Activated naive CD4-positive, alpha-beta T cell treated with anti-CD3 and anti-CD28 coated beads, Interleukin-2, amount 50 U/mL, for 24 hours (primary cell): ENCODE results near the gene FGFRL1.
A peak's percentile ranks its signal among the peaks of the same experiment; 100 is the strongest.

Source experiments
- H3K27ac Mint-ChIP-seq: one replicate; pipeline ENCODE4 v1.8.0; 2021; ENCODE audit warnings: mild to moderate bottlenecking, mixed read lengths
- H3K27me3 Mint-ChIP-seq: one replicate; pipeline ENCODE4 v1.8.0; 2021; ENCODE audit warnings: mixed read lengths
- H3K36me3 Mint-ChIP-seq: one replicate; pipeline ENCODE4 v1.8.0; 2021; ENCODE audit warnings: mixed read lengths
- H3K4me1 Mint-ChIP-seq: one replicate; pipeline ENCODE4 v1.8.0; 2021; ENCODE audit warnings: mixed read lengths
- H3K4me3 Mint-ChIP-seq: one replicate; pipeline ENCODE4 v1.8.0; 2021; ENCODE audit warnings: mild to moderate bottlenecking, mixed read lengths
- H3K9me3 Mint-ChIP-seq: one replicate; pipeline ENCODE4 v1.8.0; 2021; ENCODE audit warnings: mixed read lengths

Gene FGFRL1

DNA sequence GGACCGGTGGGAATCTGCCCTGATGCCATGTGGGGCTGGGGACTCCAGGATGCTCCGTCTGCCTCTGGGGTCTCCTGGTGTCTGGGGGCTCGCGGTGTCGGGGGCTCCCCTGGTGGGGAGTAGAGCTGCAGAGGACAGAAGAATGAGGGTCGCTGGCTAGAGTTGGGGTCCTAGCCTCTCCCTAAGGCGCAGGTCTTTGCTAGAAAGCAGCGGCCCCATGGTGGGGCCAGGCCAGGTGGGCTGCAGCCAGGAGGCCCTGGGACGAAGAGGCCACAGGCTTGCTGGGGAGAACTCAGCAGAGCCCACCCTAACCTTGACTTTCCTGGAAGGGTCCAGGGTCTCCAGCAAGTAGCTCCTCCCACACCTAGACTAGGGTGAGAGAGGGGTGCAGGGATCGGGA lies 21.4 kb downstream of the FGFRL1 start:
- H3K27me3 Mint-ChIP-seq: no peaks in the 10 kb centered on the region
- no peaks in the 10 kb centered on the region for H3K4me1 Mint-ChIP-seq
- no peaks in the 10 kb centered on the region for H3K9me3 Mint-ChIP-seq
- H3K27ac Mint-ChIP-seq: no peak overlapping the region
- no peak overlapping the region for H3K4me3 Mint-ChIP-seq
- no peaks in the 10 kb centered on the region for H3K36me3 Mint-ChIP-seq

- Mint-ChIP-seq H3K4me1 (no peaks in the 10 kb centered on the region), H3K27ac (no peak overlapping the region), H3K36me3 (no peaks in the 10 kb centered on the region), H3K9me3 (no peaks in the 10 kb centered on the region), H3K27me3 (no peaks in the 10 kb centered on the region), H3K4me3 (no peak overlapping the region)
These were observed 22.6 kb downstream of the FGFRL1 start for GRCh38 chr4:1033840-1034551.

- Mint-ChIP-seq H3K36me3 (no peaks in the 10 kb centered on the region), H3K9me3 (no peaks in the 10 kb centered on the region), H3K4me3 (no peak overlapping the region), H3K27ac (no peak overlapping the region), H3K27me3 (no peaks in the 10 kb centered on the region), H3K4me1 (no peaks in the 10 kb centered on the region)
These were observed 24.1 kb downstream of the FGFRL1 start for GRCh38 chr4:1035510-1035909.

DNA sequence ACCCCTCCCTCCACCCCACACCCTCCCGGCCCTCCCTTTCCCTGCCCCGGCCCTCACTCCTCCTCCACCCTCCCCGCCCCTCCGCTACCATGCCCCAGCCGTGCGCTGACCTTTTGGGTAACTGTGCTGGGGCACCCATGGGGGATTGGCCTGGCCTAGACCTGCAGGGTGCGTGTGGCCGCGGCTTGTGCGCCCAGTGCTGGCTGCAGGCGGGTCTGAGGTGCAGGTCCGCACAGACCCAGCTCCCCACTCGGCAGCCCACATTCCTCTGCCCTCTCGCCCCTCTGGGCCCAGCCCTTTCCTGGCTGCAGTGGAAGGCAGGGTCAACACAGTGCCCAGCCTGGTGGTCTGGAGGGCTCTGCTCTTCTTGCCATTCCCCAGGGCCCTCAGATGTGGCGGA lies 24.7 kb downstream of the FGFRL1 start:
- no peaks in the 10 kb centered on the region for H3K9me3 Mint-ChIP-seq
- H3K27me3 Mint-ChIP-seq: no peaks in the 10 kb centered on the region
- H3K4me3 Mint-ChIP-seq: no peak overlapping the region
- no peak overlapping the region for H3K27ac Mint-ChIP-seq
- no peaks in the 10 kb centered on the region for H3K4me1 Mint-ChIP-seq
- no peaks in the 10 kb centered on the region for H3K36me3 Mint-ChIP-seq

GRCh38 chr4:1036976-1037810 lies 25.8 kb downstream of the FGFRL1 start:
- no peaks in the 10 kb centered on the region for H3K36me3 Mint-ChIP-seq
- H3K27ac Mint-ChIP-seq: no peak overlapping the region
- H3K27me3 Mint-ChIP-seq: no peaks in the 10 kb centered on the region
- no peak overlapping the region for H3K4me3 Mint-ChIP-seq
- H3K4me1 Mint-ChIP-seq: no peaks in the 10 kb centered on the region
- H3K9me3 Mint-ChIP-seq: no peaks in the 10 kb centered on the region

DNA sequence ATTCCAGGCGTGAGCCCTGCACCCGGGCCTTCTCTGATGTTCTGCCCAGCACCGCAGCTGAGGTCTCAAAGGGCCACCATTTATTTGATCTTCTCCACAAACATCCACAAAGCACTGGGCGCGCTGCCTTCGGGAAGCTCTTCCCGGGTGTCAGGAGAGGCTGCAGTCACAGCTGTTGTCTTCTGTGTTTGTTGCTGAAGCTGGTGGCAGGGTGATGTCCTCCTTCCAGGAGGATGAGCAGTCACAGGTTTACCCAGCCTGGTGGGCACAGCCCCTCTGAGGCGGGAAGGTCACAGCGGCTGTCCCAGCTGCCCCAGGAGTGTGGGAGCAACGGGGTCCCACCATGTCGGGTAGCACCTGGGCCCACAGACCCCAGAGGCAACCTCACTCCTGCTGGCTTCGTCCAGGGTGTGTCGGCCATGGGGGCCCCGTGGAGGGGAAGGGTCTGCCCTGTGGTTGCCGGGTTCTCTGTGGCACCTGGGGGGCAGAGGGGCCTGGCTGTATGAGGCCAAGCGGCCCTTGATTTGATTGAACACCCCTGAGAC lies 27.6 kb downstream of the FGFRL1 start:
- Mint-ChIP-seq H3K27ac (no peak overlapping the region), H3K36me3 (no peaks in the 10 kb centered on the region), H3K4me1 (peaks cover 4% of the 10 kb centered on the region), H3K9me3 (no peaks in the 10 kb centered on the region), H3K4me3 (no peak overlapping the region), H3K27me3 (peaks cover 3% of the 10 kb centered on the region)

- peaks cover 4% of the 10 kb centered on the region for H3K4me1 Mint-ChIP-seq
- no peak overlapping the region for H3K4me3 Mint-ChIP-seq
- H3K9me3 Mint-ChIP-seq: no peaks in the 10 kb centered on the region
- no peak overlapping the region for H3K27ac Mint-ChIP-seq
- peaks cover 4% of the 10 kb centered on the region for H3K27me3 Mint-ChIP-seq
- no peaks in the 10 kb centered on the region for H3K36me3 Mint-ChIP-seq
These were observed 28.3 kb downstream of the FGFRL1 start for GRCh38 chr4:1039493-1040343.

DNA sequence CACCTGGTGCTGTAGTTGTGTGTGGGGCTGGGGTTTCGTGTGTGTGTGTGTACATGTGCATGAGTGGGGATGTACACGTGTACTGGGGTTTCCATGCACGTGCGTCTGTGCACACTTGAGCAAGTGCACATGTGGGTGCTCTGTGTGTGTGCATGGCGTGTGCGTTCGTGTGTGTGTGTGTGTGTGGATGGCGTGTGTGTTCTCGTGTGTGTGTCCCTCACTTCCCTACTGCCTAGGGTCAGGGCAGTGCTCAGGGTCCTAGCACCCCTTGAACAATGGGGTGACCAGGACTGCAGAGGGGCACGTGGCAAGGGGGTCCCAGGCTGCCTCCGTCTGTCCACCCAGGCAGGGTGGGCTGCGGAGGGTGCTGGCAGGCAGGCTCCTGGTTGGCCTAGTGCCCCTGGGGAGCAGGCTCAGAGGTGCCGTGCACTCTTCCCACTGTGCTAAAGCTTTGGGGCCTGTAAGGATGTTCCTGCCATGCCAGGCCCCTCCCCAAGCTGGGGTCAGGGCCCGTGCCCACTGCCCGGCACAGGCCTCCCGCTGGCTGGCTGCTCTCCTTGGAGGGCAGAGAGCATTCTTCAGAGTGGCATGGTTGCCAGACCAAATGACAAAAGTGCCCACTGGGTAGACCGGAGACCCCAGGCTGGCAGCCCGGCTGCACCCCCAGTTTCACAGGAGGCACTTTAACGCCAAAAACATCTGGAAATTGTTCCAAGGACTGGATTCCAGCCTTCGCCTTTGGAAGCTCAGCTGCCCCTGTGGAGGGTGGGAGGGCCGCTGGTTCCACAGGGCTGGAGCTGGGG lies 29.1 kb downstream of the FGFRL1 start:
- Mint-ChIP-seq H3K4me3 (no peak overlapping the region), H3K36me3 (no peaks in the 10 kb centered on the region), H3K9me3 (no peaks in the 10 kb centered on the region), H3K27me3 (peaks cover 6% of the 10 kb centered on the region), H3K27ac (no peak overlapping the region), H3K4me1 (peaks cover 4% of the 10 kb centered on the region)

DNA sequence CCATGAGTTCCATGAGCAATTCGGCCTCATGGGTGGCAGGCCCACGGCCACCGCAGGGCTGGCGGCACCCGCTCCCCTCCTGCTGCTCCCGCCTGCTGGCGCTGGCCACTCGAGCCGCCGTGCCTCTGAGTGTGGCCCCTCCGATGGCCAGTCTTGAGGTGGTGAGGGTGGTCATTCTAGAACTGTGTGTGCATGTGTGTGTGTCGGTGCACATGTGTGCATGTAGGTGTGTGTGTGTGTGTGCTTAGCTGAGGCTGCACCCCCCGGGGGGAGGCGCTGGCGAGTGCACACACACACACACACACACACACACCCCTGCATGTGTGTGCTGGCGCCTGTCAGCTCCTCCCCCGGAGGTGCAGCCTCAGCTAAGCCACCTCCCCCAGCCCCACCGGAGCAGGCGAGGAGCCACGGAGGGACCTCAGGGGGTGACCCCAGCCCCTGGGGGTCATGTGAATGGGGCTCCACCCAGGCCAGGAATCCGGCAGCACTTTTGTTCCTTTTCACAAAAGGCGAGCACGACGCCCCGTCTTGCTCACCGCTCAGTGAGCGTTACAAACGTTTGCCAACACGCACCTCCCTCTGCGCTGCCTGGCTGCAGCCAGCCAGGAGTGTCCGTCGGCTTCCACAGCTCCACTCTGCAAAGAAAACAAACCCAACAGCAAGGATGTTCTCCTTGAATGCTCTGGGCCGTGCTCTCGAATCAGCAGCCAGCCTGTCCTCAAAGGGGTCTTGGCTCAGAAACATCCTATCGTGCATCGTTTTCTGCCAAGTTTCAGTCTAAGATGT lies 29.9 kb downstream of the FGFRL1 start:
- peaks cover 6% of the 10 kb centered on the region for H3K27me3 Mint-ChIP-seq
- no peak overlapping the region for H3K27ac Mint-ChIP-seq
- no peaks in the 10 kb centered on the region for H3K9me3 Mint-ChIP-seq
- H3K4me1 Mint-ChIP-seq: peaks cover 4% of the 10 kb centered on the region
- H3K36me3 Mint-ChIP-seq: no peaks in the 10 kb centered on the region
- no peak overlapping the region for H3K4me3 Mint-ChIP-seq

DNA sequence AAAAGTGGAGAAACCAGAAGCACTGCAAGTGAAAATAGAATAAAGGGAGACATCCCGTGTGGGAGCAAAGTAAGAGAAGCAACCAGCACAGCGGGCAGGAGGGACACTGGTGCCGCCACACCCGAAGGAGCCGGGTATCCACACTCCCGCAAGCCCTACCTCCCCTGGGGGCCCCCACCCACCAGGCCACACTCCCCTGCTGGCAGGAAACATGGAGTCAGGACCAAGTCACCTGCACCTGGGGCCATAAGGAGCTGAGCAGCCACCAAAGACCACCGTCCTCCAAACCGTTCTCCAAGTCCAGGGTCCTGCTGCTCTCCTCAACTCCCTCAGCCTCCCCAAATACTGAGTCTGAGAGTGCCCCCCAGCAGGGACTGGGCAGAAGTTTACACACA lies 30.5 kb downstream of the FGFRL1 start:
- Mint-ChIP-seq H3K4me3 (no peak overlapping the region), H3K4me1 (peaks cover 8% of the 10 kb centered on the region), H3K27ac (no peak overlapping the region), H3K9me3 (no peaks in the 10 kb centered on the region), H3K36me3 (no peaks in the 10 kb centered on the region), H3K27me3 (peaks cover 8% of the 10 kb centered on the region)

GRCh38 chr4:1042352-1043055 lies 31.1 kb downstream of the FGFRL1 start:
- Mint-ChIP-seq H3K27me3 (peaks cover 8% of the 10 kb centered on the region), H3K9me3 (no peaks in the 10 kb centered on the region), H3K4me1 (peaks cover 8% of the 10 kb centered on the region), H3K4me3 (no peak overlapping the region), H3K27ac (no peak overlapping the region), H3K36me3 (no peaks in the 10 kb centered on the region)

- H3K27me3 Mint-ChIP-seq: peaks cover 11% of the 10 kb centered on the region
- H3K4me3 Mint-ChIP-seq: no peak overlapping the region
- peaks cover 8% of the 10 kb centered on the region for H3K4me1 Mint-ChIP-seq
- H3K27ac Mint-ChIP-seq: peak overlapping the region; percentile 56
- H3K9me3 Mint-ChIP-seq: no peaks in the 10 kb centered on the region
- H3K36me3 Mint-ChIP-seq: no peaks in the 10 kb centered on the region
These were observed 31.7 kb downstream of the FGFRL1 start for GRCh38 chr4:1043162-1043561.

- H3K27me3 Mint-ChIP-seq: peaks cover 14% of the 10 kb centered on the region
- H3K4me3 Mint-ChIP-seq: no peak overlapping the region
- H3K36me3 Mint-ChIP-seq: no peaks in the 10 kb centered on the region
These were observed 32.4 kb downstream of the FGFRL1 start for GRCh38 chr4:1043651-1044468.

More at GRCh38 chr4:1043651-1044468, 32.4 kb downstream of the FGFRL1 start:
- H3K4me1 Mint-ChIP-seq: peaks cover 8% of the 10 kb centered on the region
- no peaks in the 10 kb centered on the region for H3K9me3 Mint-ChIP-seq
- no peak overlapping the region for H3K27ac Mint-ChIP-seq
